ENCODE results near the gene SERPINA3.
"Not testable (repeated sequence)": the region's sequence is repeated elsewhere in the genome, so short reads cannot be mapped to it uniquely, and the experiment has no call there.

SERPINA3 gene

DNA sequence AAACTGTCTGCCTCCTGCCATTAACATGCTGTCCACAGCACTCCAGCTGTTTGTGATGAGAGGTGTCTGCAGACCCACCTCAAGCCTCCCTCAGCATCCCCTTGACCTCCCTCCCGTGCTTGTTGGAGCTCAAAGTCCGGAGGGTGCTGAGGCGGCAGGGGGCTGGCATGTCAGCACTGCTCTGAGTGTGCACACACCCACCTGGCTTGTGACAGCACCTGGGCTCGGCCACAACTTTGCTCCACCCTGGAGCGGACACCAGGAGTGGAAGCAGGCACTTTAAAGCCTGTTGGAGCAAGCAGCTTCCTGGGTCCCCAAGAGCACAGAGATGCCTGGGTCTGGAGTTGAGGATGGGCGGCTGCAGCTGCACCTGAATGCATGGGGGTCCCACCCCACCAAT is 20.9 kb downstream of the SERPINA3 start:
- DNase-seq (ENCODE audit: low spot score) = no peak

DNA sequence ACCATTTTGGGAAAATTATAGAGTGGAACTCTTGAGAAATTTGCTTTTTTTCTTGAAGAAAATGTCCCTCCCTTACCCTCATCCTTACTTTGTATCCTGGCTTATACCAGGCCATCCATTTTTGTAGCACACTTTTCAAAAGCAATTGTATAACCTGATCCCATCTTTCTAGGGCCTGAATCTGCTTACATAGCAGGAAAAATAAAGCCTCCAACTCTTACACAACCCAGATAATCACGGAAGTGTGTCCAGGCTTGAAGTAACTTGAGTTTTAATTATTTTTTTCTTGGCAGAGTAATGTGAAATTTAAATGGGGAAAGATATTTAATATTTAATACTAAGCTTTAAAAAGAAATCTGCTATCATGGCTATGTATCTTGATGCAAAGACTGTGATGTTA is 23.0 kb downstream of the SERPINA3 start:
- no peak for DNase-seq (ENCODE audit: low spot score)

DNA sequence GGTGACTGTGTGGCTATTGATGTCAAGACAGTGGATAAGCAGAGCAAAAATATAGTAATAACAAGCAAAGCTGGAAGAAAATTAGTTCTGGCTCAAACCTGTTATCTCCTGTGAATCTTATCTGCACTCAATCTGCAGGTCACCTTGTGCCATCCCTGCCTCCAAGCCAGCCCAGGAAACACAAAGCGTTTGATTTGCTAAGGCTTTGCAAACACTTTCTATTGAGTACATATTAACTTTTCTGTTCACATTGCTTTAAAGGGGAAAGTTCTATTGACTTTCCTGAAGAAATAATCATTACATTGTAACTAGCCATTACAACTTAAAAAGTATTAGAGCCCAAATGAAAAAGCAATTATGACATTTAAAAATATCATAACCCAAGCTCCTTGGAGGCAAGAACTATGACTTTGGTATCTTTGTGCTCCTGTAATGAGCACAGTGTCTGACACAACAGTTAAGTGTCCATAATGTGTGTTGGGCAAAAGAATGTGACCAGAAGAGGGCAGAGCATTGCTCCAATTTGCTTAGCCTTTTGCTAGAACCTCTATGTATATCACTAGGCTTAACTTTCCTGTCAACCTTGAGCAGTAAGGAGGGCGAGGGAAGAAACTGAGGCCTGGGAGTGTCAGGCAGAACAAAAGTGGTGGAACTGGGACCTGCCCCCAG is 24.7 kb downstream of the SERPINA3 start:
- DNase-seq (ENCODE audit: low spot score) = no peak

DNA sequence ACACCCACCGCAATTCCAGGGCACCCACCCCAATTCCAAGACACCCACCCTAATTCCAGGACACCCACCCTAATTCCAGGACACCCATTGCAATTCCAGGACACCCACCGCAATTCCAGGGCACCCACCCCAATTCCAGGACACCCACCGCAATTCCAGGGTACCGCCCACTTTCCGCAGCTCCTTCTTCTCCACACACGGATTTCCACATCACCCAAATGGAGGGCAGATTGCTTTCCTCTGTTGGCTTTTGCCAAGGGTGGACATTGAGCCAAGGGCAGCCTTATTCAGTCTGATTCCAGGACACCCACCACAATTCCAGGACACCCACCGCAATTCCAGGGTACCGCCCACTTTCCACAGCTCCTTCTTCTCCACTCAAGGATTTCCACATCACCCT is 25.6 kb downstream of the SERPINA3 start:
- not testable (repeated sequence) for DNase-seq (ENCODE audit: low spot score)

DNA sequence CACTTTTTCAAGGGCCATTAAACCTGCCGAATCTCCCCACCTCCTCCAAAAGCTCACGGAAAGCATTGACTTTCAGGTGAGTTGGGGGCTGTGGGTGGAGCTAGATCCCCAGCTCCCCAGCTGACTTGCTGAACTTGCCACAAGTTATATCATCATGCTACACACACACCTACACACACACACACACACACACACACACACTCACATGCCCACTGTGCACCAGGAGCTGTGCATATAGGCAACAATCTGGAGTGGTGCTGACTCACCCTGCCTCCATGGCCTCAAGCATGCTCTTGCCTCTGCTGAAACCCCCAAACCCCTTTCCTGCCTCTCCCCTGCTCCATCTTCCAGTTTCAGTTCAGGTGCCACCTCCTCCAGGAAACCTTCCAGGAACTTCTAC is 26.1 kb downstream of the SERPINA3 start:
- DNase-seq (ENCODE audit: low spot score) = no peak

DNA sequence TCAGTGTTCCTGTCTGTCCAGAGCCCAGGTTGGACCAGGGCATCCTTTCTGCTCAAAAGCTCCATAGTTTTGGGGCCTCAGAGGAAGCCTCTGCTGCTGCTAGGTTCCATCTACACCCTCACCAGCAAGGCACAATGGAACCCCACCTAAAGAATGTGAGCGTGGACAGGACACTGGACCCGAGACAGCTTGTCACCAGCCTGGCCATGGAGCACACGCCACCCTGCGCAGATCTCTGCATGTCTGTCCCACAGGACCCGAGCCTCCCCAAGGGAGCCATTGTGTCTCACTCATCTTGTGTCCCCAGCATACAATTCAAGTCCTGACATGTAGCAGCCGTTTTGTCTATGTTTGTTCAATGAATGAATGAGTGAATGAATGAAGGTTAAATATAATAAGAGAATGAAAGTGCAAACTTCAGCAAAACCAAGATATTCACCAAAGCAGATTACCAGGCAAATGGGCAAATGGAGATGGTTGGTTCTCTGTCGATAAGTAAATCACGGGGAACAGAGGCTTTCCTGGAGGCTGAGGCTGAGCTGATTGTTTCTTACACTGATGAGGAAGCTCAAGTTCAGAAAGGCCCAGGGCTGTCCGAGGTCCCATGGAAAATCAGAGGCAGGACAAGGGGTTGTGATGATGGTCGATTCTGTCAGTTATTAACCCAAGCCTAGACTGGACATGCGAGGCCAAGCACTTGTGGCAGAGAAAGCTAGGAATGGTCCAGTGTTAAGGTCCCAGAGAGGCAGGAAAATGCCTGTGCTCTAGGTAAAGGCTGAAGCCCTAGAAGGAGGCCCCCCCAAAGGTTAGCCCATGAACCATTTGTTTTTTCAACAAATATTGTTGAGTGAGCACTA is 27.0 kb downstream of the SERPINA3 start:
- DNase-seq (ENCODE audit: low spot score) = no peak

DNA sequence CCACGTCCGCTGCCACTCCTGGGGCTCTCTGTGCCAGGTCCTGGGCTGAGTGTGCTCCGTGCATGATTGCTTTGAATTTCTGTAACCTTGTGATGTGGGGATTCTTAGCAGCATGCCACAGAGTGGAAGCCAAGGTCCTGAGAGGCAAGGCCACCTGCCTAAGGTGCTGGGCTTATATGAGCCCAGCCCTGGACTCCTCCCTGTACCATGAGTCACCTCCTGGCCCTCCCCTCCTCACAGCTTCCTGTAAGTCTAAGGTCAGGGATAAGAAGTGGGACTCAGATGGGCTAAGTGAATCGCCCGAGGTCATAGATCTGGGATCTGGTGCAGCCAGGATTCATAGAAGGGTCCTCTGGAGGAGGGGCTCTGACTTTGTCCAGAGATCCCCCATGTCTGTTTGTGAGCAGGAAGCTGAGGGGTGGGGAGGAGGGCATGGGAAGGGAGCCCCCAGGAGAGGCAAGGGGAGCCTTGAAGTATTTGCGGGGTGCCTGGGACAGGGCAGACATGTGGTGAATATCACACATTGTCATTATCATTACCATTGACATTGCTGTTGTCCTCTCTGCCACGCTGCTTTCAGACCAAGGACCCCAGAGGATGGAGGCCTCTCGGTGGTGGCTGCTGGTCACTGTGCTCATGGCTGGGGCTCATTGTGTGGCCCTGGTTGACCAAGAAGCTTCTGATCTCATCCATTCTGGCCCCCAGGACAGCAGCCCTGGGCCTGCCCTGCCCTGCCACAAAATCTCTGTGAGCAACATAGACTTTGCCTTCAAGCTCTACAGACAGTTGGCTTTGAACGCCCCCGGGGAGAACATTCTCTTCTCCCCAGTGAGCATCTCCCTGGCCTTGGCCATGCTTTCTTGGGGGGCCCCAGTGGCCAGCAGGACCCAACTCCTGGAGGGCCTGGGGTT is 28.8 kb downstream of the SERPINA3 start:
- DNase-seq (ENCODE audit: low spot score) = no peak

DNA sequence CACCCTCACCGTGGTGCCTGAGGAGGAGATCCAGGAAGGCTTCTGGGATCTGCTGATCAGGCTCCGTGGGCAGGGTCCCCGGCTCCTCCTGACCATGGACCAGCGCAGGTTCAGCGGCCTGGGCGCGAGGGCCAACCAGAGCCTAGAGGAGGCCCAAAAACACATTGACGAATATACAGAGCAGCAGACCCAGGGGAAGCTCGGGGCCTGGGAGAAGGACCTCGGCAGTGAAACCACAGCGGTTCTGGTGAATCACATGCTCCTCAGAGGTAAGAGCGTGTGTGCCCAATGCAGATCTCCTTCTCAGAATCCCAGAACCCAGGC is 29.4 kb downstream of the SERPINA3 start:
- DNase-seq (ENCODE audit: low spot score) = no peak

DNA sequence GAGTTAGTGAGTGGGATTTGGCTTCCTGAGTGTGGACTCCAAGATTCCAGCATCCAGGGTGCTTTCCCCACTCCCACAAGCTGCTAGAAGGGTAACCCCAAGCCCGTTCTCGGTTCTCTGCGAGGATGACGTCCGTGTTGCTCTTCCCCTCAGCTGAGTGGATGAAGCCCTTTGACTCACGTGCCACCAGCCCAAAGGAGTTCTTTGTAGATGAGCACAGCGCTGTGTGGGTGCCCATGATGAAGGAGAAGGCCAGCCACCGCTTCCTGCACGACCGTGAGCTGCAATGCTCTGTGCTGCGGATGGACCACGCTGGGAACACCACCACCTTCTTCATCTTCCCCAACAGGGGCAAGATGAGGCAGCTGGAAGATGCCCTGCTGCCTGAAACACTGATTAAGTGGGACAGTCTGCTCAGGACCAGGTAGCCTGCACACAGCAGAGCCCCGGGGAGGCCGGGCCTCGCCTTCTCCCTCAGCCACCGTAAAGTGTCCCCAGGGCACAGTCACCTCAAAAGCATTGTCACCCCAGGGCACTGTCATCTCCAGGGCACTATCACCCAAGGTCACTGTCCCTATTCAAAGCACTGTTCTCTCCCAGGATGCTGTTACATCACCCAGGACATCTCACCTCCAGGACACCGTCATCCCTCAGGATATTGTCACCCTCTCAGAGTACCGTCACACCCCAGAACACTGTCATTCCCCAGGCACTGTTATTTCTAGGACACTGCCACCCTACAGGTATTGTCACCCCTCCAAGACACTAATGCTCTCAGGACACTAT is 31.3 kb downstream of the SERPINA3 start:
- no peak for DNase-seq (ENCODE audit: low spot score)

DNA sequence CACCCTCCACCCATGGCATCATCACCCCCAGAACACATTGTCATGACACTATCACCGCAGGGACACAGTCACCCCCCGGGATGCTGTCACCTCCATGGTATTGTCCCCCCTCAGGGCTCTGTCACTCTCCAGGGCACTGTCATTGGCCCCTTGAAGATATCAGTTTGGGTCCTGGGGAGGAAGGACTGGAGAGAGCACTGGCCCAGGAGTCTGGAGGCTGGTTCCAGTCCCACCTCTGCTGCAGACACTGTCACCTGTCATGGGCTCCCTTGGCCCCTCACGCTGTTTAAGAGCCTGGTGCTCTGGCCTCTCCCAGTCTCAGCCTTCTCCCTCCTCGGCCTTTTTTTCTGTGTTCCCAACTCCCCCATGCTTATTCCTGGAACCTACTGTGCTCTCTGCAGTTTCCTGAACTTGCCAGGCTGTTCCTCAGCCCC is 31.9 kb downstream of the SERPINA3 start:
- no peak for DNase-seq (ENCODE audit: low spot score)

DNA sequence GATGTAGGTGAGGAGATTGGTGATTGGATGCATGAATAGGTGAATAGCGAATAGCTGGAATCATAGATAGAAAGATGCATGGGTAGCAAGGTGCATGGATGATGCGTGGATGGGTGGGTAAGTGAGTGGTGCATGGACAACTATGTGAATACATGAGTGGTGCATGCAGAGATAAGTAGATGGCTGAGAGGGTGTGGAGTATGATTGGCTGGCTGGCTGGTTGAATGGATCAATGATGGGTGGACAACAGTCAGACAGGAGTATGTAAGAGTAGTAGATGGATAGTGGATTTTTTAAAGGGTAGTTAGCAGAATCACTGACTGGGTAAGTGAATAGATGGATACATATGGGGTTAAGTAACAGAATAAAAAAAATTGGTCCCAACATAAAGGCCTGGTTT is 33.9 kb downstream of the SERPINA3 start:
- no peak for DNase-seq (ENCODE audit: low spot score)

DNA sequence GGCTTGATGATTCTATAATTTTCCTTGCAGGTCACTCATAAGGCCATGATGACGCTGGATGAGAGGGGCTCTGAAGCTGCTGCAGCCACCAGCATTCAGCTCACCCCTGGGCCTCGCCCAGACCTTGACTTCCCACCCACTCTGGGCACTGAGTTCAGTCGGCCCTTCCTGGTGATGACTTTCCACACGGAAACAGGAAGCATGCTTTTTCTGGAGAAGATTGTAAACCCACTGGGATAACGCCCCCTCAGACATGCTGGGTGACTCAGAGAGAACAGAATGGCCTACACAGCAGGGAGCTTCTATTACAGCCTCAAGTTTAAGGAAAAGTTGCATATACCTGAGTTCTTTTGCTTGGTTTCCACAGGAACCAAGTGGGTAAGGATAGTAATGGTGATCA is 34.3 kb downstream of the SERPINA3 start:
- peak; percentile 51 for DNase-seq (ENCODE audit: low spot score)

DNA sequence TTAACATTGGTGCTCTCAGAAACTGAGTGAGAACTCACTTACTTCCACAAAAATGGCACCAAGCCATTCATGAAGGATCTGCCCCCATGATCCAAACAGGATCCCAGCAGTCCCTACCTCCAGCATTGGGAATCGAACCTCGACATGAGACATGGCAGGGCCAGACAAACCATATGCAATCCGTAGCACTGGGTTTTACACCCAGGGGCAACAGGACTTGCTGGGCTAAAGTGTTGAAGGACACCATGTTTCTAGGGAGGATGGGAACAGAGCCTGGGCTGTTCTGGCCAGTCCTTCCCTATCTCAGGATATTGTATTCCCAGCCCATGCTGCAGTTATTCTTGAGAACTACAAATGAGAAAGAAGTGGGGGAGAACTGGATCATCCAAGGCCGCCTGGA is 36.6 kb downstream of the SERPINA3 start:
- no peak for DNase-seq (ENCODE audit: low spot score)

DNA sequence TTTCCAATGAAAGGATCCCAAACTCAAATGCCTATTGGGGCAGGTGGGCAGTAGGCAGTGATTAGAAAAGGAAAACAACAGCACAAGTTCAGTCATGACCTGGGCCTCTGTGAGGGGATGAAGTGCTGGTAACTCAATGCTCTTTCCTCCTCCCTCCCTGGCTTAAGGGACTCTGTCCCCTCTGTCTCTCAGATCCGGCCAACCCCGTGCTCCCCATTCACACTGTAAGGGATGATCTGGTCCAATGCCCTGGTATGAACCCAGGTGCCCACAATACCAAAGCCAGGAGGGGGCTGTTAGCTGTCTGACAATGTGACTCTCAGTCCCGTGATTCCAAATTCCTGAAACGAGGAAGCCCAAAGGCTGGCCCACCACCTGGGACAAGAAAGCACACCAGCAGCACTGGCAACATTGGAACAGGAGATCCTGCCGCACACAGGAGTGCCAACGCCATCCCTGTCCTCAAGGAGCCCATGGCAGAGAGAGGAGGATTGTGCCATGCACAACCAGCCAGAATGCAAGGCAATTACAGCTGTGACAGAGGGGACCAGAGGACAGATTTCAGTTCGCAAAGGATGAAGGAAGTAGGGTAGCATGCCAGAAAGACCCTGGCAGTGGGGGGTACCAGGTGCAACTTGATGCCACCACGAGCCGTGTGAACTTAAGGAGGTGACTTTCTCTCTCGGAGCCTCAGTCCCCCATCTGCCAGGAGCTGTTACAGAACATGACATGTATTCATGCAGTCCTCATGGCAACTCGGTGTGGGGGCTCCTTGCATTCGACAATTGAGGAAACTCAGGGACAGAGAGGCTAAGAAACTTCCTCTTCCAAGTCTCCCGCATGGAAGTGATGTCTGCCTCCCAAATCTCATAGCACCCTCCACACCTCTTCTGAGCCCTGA is 37.6 kb downstream of the SERPINA3 start:
- no peak for DNase-seq (ENCODE audit: low spot score)

DNA sequence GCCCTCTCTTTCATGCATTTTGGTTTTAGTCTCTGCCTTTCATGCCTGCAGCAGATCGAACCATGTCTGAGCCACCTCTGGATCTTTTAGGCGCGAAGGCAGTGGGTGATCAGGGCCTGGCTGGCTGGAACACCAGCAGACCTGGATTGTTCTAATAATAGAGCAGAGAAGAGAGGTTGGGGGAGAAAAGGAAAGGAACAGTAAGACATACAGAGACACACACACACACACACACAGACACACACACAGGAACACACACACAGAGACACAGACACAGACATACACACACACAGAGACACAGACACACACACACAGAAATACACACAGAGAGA is 38.2 kb downstream of the SERPINA3 start:
- DNase-seq (ENCODE audit: low spot score) = no peak

DNA sequence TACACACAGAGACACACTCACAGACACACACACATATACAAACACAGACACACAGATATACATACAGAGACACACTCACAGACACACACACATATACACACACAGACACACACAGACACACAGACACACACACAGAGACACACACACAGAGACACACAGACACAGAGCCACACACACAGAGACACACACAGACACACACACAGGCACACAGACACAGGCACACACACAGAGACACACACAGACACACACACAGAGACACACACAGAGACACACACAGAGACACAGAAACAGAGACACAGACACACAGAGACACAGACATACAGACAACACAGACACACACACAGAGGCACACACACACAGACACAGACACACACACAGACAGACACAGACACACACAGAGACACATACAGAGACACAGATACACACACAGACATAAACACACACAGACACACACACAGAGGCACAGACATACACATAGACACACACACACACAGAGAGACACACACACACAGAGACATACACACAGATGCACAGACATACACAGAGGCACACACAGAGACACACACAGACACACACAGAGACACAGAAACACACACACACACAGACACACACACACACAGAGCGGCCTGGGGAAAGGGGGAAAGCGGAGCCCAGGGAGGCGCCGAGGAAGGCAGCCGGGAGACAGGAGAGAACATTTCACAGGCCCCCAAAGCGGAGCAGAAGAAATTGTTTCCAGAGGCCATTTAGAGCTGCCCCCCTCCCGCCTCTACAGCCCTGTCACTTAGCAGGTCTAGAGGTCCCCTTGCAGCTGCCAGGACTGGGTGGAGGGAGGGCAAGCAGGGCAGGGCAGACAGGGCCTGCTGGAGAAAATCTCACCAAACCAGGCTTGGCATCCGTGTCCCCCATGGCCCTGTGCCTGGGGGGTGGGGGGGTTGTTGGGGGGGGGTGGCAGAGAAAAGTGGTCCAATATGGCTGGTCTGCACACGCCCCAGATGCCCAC is 38.9 kb downstream of the SERPINA3 start:
- DNase-seq (ENCODE audit: low spot score) = no peak

DNA sequence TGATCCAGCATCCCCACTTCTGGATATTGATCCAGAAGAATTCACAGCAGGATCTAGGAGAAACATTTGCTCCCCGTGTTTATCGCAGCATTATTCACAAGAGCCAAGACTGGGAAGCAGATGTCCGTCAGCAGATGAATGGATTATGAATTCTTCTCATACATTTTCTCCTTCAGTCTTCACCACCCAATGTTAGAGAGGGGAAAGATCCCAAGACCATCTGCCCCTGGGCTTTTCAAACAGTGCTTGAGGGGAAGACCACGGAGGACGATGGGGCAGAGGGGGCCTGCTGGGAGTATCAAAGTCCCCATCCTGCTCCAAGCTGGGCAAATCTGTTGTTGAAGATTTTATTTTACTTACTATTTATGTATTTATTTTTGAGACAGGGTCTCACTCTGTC is 41.1 kb downstream of the SERPINA3 start:
- DNase-seq (ENCODE audit: low spot score) = no peak

DNA sequence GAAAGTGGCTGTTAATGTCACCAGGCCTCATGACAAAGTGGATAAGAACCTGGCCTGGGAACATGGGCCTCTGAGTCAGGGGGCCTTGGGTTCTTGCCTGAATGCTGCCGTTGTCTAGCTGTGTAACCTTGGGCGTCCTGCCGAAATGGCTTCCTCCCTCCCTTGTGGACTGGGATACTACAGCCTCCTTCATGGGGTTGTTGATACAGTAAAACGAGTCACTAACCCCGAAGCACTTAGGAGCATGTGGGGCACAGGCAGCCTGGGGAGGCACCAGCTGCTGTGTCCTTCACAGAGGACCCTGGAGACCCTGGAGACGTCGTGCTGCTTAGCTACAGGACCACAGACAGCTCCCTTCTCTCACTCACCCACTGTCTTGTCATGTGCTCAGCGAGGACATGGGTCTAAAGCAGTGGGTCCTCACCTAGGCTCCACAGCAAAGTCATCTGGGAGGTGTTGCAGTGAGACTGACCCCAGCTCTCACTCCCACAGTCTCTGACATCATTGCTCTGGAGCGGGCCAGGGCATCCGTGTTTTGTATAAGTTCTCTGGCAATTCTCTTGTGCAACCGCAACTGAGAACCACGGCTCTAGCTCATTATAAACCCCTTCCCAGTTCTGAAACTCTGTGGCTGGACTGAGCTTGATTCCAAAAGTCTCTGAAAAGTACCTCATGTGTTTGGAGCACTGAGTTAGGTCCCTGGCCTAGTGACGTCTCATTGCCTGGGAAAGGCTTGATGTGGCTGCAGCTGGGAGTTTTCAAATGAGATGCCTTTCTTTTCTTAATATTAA is 42.1 kb downstream of the SERPINA3 start:
- no peak for DNase-seq (ENCODE audit: low spot score)

DNA sequence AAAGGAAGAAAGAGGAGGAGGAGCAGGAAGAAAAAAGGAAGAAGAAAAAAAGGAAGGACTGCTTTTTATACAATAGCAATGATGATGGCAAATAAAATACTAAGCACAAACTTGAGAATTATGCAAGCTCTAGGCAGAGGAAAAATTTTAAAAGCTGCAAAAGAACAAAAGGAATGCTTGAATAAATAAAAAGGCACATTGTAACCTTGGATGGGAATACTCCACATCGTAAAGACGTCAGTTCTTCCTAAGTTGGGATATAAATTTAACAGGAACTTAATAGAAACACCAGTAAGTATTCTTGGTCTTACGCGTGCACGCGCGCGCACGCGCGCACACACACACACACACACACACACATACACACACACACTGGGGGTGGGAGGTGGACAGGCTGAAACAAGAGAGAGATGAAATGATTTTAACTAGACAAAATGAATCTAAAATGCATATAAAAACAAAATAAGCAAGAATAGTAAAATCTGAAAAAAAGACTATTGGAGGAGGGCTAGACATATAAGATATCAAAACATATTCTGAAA is 43.0 kb downstream of the SERPINA3 start:
- DNase-seq (ENCODE audit: low spot score) = no peak

All from kidney capillary endothelial cell (primary cell).